HG02623 (cell line): ENCODE data around the gene POLR1D.

ENCODE experiments used
- ATAC-seq: cut with Tn5 transposase; IDR thresholded peaks from one replicate; pipeline ENCODE4 v1.9.1; 2021; ENCODE audit warnings: moderate library complexity; ENCODE audit not compliant: unreplicated experiment

Gene POLR1D

DNA sequence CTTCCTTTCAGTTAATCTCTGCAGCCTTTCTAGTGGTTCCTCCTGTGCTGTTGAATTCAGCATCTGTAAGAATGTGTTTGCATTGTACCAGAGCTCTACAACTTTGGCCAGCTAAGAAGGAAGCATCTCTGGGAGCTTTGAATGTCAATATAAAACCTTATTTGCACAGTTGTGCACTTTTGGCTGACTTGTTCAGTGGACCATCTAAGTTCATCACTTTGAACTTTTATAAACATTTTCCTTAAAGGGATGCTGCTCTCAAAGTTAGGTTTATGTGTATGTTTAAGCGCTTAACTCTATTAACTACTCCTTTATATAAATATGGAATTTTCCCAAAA is 15.6 kb downstream of the POLR1D start:
- ATAC-seq: no peak

DNA sequence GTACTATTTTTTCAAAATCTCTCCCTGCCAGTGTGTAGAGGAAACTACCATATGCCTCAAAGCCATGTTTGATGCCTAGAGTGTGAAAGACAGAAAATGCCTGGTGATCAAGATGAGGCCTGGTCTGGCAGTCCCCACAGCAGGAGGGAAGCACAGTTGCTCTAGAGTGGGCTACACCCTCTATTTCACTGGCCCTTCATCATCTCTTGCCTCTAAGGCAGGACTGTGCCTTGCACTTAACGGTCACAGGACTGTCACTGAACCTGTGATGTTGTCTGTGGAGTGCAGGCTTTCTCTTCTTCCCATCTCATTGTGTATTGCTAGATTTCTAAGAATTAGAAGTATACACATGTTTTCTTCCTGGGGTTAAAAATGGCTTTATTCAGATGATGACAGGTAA is 16.3 kb downstream of the POLR1D start:
- no peak for ATAC-seq

DNA sequence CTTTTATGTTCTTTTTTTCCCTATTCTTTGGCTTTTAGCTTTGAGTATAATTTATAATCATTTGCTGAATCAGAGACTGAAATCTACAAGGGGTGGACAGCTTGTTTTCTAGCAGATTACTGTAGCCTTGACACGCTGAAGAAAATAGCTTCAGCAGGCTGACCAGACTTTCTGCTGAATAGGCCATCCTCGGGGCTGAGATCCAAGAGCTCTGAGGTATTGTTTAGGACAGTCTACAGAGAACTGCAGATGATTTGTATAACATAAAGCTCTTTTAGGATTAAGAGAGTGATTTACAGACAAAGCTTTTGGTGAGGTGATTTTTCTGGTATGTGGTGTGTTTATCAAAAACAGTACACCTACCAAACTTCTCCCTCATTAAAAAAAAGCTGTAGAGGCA is 16.8 kb downstream of the POLR1D start:
- no peak for ATAC-seq

DNA sequence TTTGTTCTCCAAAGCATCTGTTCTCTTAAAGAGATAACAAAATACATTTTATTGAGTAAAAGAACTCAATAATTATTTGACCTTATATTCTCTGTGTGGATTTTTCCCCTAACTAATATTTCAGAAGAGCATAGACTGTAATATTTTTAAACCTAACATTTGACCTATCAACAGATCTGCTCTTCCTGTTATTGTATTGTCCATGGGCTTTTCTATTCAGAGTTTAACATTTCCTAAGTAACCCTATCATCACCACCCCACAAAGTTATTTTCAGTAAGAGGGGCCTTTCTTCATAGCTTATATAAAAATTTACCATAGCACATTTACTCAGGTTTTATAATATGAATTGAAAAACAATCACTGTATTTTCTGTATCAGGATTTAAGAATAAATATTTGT is 17.5 kb downstream of the POLR1D start:
- no peak for ATAC-seq

DNA sequence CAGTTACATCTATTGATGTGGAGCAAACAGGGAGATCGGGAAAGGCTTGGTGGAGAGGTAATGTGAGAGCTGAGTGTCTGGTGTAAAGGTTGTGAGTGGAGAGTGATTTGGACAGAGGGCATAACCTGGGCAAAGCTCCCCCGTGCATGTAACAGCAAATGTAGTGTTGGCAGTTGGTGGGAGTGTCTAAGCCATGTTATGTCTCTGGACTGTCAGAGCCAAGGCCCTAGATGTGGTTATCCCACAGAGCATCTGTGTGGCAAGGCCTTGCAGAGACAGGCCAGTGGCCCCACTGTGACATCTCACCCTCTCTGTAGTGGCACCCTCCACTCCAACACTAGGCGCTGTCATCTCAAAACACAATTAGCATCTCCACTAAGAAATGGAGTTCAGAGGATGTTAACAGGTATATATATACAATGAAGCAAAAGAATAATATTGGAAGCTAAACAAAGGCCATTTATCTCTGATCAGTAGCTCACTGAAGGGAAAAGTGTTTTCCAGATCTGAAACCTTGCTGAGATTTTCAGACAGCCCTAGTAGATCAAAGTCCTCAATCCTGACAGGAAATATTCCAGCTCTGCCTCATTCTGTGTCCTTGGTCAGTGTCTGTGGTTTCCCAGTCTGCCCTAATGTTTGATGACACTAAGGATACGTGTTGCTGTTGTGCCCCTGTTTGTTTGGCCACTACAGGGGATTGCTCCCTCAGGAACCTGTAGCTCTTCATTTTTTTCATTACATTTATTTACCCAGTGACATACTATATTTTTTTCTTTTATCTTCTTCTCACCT is 20.2 kb downstream of the POLR1D start:
- no peak for ATAC-seq

DNA sequence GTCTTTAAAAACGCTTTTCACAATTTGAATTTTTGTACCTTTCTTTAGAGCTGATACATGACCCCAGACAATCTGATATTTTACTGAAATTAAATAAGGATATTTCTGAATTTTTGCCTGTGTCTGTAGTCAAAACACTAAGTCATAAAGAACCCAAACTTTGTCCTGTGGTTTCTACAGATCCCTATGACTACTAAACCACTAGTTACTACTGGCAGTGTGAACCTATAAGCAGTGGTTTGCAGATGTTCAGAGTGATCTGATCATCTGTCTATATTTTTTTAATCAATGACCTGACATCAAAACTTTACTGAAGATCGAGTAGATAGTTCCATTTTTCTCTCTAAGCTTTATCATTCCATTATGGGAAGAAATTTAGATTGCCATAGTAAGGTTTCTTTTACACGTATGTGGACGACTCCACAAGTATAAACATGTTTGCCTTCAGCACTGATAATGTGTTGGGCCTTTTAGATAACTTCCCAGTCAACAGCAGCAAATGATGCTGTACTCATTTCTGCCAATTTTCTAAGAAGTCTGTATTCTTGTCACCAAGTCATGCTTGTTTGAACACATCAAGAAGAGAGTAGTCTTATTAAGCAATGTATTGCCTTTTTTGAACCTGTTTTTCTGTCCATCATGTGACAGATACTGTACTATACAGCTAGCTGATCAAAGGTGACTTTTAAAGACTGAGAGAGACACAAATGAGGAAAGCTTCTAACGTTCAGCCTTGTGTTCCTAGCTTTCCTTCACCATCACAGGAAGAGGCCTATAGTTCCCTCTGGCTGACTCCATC is 21.8 kb downstream of the POLR1D start:
- no peak for ATAC-seq

DNA sequence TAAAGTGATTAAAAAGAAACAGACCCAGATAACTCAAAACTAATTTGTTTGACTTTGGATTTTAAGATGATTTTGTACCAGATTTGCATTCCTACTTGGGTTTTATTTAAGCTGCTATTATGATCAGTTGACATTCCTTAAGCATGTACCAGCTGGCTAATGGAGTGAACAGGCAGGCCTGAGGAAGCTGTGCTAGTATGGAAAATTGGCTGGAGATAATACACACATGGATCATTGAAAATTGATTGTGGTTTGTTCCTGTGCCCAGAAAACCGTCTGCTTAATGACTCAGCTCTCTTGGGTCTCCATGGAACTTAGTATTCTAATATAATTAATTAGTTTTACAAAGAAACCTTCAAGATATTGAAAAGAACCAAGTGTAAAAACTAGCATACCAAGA is 22.6 kb downstream of the POLR1D start:
- ATAC-seq: no peak

DNA sequence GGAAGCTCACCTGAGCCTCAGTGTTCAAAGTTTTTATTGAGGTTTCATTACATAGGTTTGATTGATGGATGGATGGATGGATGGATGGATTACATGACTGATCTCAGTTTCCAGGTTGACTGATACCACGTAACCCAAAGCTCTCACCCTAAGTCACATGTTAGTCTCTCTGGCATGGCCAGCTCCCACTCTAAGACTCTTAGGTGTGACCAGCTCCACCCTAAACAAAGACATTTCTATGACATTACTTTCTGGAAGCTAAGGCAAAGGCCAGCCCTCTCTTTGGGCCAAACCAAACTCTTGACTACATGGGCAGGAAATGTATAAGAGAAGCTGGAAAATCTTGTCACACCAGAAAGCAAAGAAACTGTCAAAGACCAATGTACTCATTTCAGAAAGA is 28.6 kb downstream of the POLR1D start:
- no peak for ATAC-seq

DNA sequence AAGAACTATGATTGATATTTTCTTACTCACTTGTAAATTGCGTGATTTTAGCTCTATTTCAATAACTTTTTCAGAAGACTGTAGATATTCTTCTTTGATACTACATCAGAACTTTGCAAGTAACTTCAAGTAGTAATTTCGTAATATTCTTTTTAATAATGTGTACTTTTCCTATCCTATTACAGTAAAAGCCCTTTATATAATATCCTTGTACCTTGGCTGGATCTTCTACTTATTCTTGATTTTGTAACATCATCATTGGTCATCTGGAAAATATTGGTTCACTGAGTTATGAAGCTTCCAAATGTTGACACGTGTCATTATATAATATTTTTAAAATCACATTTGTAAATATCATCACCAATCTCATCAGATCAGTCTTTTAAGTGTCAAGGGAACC is 32.4 kb downstream of the POLR1D start:
- ATAC-seq: no peak

DNA sequence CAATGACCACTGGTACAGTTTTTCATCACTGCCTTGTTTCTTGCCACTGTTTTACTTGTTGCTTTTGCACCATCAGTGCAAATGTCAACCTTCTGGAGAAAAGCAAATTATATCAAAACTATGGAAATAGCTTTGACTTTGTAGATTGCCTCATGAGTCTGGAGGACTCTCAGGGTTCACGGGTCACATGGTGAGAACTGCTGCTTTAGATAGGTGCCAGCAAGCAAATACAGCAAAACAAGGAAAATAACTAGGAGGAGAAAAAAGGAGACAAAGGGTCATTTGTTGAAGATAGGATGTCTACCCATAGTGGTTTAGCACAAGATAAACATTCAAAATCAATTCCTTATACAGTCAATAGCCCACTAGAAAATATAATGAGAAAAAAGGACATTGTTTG is 33.1 kb downstream of the POLR1D start:
- ATAC-seq: no peak

DNA sequence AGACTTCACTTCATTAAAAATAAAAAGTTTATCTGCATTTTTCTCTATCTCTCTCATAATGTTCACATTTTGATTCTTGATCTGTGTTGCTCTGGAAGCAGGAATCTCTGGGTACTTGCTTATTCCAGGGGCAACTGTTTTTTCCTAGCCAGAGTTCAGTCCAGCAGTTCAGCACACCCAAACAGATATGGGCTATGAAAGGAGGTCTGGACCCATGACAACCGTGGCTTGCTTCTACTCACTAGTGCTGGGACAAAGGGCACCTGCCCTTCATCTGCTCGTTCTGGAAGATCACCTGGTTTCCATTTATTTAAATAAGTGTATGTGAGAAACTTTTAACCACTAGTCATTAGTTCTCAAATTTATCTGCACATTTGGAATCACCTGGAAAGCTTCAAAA is 36.0 kb downstream of the POLR1D start:
- no peak for ATAC-seq

DNA sequence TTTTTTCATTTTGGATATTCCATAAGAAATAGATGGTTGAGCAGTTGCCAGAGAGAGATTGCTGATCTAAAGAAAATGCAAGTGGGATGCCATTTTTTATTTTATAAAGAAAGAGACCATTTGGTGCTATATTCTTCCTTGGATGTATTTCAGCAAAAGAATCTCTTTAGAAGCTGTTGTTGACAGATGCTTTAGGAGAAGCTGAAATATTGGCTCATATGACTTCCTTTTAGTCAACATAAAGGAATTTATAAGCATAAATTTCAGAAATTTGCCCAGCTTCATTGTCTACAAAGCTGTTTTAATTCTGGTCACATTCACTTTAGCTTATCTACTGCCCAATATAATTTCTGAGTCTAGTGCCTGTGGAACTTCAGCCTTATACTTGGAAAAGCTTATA is 36.9 kb downstream of the POLR1D start:
- ATAC-seq: no peak

DNA sequence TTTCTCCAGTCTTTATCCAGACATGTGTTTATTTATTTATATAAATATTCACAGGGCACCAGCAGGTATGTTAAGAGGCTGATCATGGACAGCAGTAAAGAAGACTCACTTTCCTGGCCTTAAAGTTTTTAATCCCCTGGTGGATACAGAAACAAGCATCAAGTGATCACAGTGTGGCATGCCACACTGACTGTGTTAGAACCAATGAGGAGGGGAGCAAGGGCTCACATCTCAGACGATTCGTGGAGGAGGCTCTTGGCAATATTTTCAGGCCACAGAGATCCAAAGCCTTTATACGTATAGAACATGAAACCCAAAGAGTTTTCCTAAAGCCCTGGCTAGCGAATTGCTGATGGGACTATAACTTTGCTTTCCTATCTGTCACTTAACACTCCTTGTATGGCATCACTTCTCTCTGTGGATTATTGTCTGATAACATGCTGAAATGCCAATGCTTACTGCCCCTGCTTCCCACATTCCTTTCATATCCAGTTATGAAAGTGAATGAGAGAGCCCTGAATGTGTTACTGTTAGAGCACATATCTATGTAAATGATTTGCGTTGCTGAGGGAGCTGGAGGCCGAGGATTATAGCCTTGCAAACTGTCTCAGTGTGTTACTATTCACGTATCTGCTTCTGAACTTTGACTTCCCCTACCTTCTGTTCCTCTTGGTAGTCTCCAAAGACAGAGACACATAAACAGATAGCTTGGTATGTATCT is 37.6 kb downstream of the POLR1D start:
- ATAC-seq: no peak

DNA sequence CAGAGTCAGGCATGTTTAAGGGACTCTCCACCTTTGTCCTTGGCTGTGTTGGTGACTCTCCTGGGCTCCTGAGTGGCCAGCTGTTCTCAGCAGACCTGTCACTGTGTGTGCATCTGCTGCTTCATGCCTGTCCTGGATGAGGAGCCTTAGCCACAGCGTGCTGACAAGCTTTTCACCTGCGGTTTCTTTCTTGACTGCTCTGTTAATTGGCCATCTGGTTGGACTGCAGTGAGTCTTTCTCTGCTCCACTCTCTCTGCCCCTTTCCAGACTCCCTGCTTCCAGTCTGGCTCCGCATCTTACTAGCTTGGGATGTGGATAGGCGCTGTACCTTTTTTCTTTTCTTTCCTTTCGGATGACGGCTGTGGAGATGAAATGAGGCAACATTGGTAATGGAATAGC is 38.8 kb downstream of the POLR1D start:
- ATAC-seq: no peak

DNA sequence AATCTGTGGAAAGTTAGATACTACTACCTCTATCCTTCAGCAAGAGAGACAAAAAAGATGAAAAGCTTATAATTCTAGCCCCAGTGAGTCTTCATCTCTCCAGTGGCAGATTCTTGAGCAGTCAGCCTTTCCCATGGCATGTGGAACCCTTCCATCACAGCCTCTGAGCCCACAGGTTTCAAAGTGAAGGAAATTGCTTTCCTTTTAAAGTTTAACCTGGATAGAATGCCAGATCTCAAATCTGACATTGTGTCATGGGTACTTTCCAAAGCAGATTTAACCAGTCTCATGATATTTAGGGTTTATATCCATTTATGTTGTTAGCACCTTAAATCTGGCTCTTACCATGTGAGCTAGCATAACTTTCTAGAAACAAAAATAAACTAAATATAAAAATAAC is 39.3 kb downstream of the POLR1D start:
- no peak for ATAC-seq

DNA sequence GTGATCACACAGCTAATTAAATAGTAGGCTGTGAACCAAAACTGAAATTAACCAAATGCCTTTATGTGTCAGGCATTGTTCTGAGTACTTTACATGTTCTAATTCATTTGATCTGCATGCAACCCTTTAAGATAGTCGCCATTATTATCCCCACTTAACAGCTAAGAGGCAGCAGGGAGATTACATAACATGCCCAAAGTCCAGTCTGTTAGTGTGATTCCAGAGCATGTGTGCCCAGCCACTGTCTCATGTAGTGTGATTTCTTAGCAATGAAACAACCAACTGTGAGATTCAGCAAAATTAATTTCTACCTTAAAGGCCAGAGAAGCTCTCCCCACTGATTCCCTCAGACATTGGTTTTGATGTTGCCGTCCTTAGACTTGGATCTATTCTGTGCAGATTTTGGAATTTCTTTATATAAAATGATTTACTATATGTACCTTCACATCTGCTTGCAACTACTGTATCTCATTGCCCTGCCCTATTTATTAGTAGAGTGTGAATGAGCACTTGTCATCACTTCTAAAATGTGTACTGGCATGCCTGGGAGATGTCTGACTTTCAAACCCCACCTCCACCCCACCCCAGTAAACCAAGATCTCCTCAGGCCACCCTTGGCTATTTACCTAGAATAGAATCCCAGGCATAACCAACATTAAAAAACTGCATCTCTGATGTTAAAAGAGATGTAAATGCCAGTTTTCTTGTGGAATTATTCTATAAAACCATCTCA is 41.2 kb downstream of the POLR1D start:
- ATAC-seq: no peak

DNA sequence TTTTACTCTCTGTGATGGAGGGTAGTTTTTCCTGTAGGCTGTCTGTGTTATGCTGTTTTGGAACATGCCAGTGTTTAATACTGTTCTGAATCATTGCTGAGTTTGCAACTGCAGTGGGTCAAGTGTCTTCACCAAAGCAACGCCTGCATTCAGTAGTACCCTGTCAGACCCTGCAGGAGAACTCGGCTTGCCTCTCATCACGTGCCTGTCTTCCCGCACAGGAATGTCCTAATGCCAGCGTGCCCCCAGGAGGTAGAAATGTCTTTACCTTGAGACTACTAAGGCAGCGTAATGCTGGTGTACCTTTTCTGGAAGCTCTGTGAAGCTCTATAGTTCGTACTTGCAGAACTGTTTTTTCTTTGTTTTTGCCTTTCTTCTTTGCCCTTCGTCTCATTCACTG is 42.3 kb downstream of the POLR1D start:
- ATAC-seq: no peak

DNA sequence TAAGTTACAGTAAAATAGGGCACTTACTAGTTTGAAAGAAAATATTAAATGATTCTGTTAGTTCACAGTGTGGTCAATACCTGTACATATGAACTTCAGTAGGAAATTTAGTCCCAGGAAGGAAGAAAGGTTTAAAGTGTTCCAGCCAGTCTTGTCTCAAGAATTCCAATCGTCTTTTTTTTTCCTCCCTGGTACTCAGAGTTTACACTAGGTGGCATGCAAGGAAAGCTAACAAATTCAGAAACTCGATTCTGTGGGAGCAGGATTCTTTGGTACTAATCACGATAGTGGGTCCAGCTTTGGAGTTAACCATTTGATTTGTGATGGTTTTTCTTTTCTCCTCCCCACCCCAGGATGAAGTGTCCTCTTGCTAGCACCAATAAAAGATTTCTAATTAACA is 43.6 kb downstream of the POLR1D start:
- no peak for ATAC-seq

DNA sequence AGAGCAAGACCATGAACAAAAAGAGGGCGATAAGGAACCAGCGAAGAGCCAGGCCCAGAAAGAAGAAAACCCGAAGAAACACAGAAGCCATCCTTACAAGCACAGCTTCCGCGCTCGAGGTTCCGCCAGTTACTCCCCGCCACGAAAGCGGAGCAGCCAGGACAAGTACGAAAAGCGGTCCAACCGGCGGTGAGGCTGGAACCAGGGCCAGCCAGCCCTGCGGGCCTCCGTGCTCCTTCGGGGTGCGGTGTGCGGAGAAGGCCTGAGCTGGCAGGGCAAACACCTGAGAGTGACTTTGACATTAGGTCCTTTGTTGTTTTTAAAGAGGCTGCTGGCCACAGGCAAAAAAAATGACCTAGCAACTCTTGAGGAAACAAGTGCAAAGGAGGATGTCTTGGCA is 44.1 kb downstream of the POLR1D start:
- ATAC-seq: no peak

DNA sequence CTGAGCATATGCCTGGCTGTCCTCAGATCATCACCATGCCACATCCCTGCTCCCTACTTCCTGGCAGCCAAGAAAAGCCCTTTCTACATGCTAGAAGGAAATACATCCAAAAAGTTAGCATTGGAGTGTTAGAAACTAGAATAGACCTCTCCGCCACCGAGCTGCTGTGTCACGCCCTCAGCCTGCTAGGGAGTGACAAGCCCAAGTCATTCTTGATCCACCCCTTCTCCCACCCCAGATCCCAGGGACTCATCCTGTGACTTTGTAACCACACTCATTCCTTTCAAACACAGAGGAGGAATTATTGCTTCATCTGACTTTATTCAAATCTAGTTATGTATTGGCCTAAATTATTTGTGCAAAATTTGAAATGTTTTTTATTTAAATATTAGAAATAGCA is 45.3 kb downstream of the POLR1D start:
- ATAC-seq: no peak

DNA sequence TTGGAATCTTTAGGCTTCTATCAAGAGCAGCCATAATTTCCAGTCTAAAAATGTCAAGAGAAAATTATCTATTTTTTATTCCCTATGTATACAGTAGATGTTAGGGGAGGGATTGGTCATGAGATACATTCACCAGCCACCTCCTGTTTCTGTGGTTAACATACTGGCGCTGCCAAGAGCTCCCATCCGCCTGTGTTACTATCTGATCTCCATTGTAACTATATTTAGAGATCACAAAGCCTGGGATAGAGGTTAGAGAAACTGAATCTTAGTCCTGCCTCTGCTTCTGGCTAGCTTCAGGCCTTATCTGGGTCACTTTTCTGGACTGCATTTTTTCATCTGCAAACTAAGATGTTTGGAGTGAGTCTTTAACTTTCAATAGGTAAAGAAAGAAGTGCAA is 46.3 kb downstream of the POLR1D start:
- no peak for ATAC-seq
